Thyroid gland (tissue), 4 donors: ENCODE data around the gene MGP. TPM values are rescaled to one million over a fixed set of nuclear protein-coding genes. Genes with fewer than 3 reads are reported as not detected.

Experiments used
- DNase-seq, 2 donors: peaks; one replicate each; pipeline ENCODE4 v3.0.0-alpha.2; 2019
- H3K27ac ChIP-seq, 3 donors: fragments of 200-600 bp; sonication (generic); 1 replicate in 2 of 3; 2 replicates in 1 of 3; pipeline ENCODE4 v1.5.1; 2016 to 2019; ENCODE audit warnings: mild to moderate bottlenecking in 1 of 3, moderate library complexity in 1 of 3
- H3K27me3 ChIP-seq: fragments of 200-600 bp; sonication (generic); one replicate; pipeline ENCODE4 v1.5.1; 2019
- H3K36me3 ChIP-seq, 2 donors: fragments of 200-600 bp; sonication (generic); one replicate each; pipeline ENCODE4 v1.5.1; 2016 to 2019
- H3K4me1 ChIP-seq, 2 donors: fragments of 200-600 bp; sonication (generic); one replicate each; pipeline ENCODE4 v1.5.1; 2017 to 2019
- H3K4me3 ChIP-seq, 3 donors: fragments of 200-600 bp; sonication (generic); replicated peaks in 1 of 3; 1 replicate in 2 of 3; 2 replicates in 1 of 3; pipeline ENCODE4 v1.5.1; 2016; ENCODE audit warnings: mild to moderate bottlenecking in 1 of 3
- H3K9me3 ChIP-seq: fragments of 200-600 bp; sonication (generic); one replicate; pipeline ENCODE4 v1.5.1; 2017
- CTCF ChIP-seq, 6 experiments: fragments of 200-600 bp in 3 of 6; fragments of 450-650 bp in 3 of 6; sonication (generic) in 3 of 6; IDR thresholded peaks; one replicate each; pipeline ENCODE4 v1.5.1; 2016 to 2019; ENCODE audit warnings: antibody characterized with exemption in 6 of 6, mild to moderate bottlenecking in 2 of 6, inconsistent platforms in 1 of 6, moderate library complexity in 1 of 6
- POLR2A ChIP-seq, 2 donors: fragments of 450-650 bp; IDR thresholded peaks; one replicate each; pipeline ENCODE4 v1.6.1; 2017; ENCODE audit warnings: antibody characterized with exemption in 2 of 2, mild to moderate bottlenecking in 2 of 2, moderate library complexity in 1 of 2
- WGBS, 2 donors: methylation state at CpG; one replicate each; pipeline ENCODE4 v1.1.5; 2017; 5-methylcytosine and 5-hydroxymethylcytosine counted together
- intact Hi-C: fragments of 100-400 bp; cut with DNase I; formaldehyde crosslinking; loops from one replicate; pipeline ENCODE4 v1.15.1; 2023
- total RNA-seq, 4 donors: library from RNA; depleted of rRNA; stranded (reverse); fragments of >200 nt; gene quantifications; one replicate each; pipeline ENCODE4 v1.2.3, GENCODE V29; 2016

MGP gene
- total RNA-seq, 4 donors from 2014 or later = 319 to 1,014 (median 397) TPM

GRCh38 chr12:14853961-14854360 lies 31.7 kb downstream of the MGP start:
- intact Hi-C loops = no loop called here
- no peaks in the 10 kb centered on the region for H3K9me3 ChIP-seq
- 18 to 21% methylated on average over 3 of the region's 3 CpGs for whole genome bisulfite sequencing, 2 donors
- peaks cover 17 to 22% of the 10 kb centered on the region in 2 donors for H3K4me1 ChIP-seq
- no peak overlapping the region for H3K4me3 ChIP-seq
- peak overlapping the region; percentile 34 to 59 (median 58) for H3K27ac ChIP-seq
- no peaks in the 10 kb centered on the region for H3K27me3 ChIP-seq
- H3K36me3 ChIP-seq = no peaks in the 10 kb centered on the region
- TF ChIP-seq POLR2A (IDR thresholded peaks at IDR 0.05) = no peak
- no peak for TF ChIP-seq CTCF (IDR thresholded peaks at IDR 0.05)
- DNase-seq = peak; percentile 29 to 31

GRCh38 chr12:14852880-14853279 lies 32.8 kb downstream of the MGP start:
- Histone ChIP-seq H3K36me3 (no peaks in the 10 kb centered on the region), H3K27me3 (no peaks in the 10 kb centered on the region), H3K4me3 (no peak overlapping the region), H3K4me1 (peaks cover 17 to 22% of the 10 kb centered on the region in 2 donors), H3K9me3 (no peaks in the 10 kb centered on the region), H3K27ac (no peak overlapping the region)
- TF ChIP-seq CTCF (IDR thresholded peaks at IDR 0.05) (no peak), POLR2A (IDR thresholded peaks at IDR 0.05) (no peak)
- no peak for DNase-seq
- intact Hi-C loops = no loop called here

GRCh38 chr12:14850929-14851663 lies 34.6 kb downstream of the MGP start:
- Histone ChIP-seq H3K27ac (no peak overlapping the region), H3K4me1 (peaks cover 30 to 35% of the 10 kb centered on the region in 2 donors), H3K4me3 (no peak overlapping the region), H3K36me3 (no peaks in the 10 kb centered on the region), H3K9me3 (no peaks in the 10 kb centered on the region), H3K27me3 (no peaks in the 10 kb centered on the region)
- intact Hi-C loops = no loop called here
- 0 to 8% methylated on average over 1 of the region's 1 CpG for WGBS, 2 donors
- peak; percentile 50 to 64 for DNase-seq
- TF ChIP-seq CTCF (IDR thresholded peaks at IDR 0.05) (no peak), POLR2A (IDR thresholded peaks at IDR 0.05) (no peak)

GRCh38 chr12:14849661-14850060 lies 36.0 kb downstream of the MGP start:
- intact Hi-C loops = no loop called here
- H3K4me3 ChIP-seq = no peak overlapping the region
- TF ChIP-seq POLR2A (IDR thresholded peaks at IDR 0.05) (no peak), CTCF (IDR thresholded peaks at IDR 0.05) (no peak)
- H3K4me1 ChIP-seq = peaks cover 27 to 37% of the 10 kb centered on the region in 2 donors
- H3K27ac ChIP-seq = no peak overlapping the region
- 70 to 71% methylated on average over 2 of the region's 2 CpGs for WGBS, 2 donors
- no peaks in the 10 kb centered on the region for H3K9me3 ChIP-seq
- no peaks in the 10 kb centered on the region for H3K27me3 ChIP-seq
- H3K36me3 ChIP-seq = no peaks in the 10 kb centered on the region
- DNase-seq = no peak

GRCh38 chr12:14846876-14847580 lies 38.6 kb downstream of the MGP start:
- H3K9me3 ChIP-seq = no peaks in the 10 kb centered on the region
- TF ChIP-seq POLR2A (IDR thresholded peaks at IDR 0.05) (no peak), CTCF (IDR thresholded peaks at IDR 0.05) (no peak)
- WGBS, 2 donors = 39 to 46% methylated on average over 4 of the region's 4 CpGs
- H3K27ac ChIP-seq = peak overlapping the region; percentile 29 to 68 (median 54)
- no peak for DNase-seq
- H3K27me3 ChIP-seq = no peaks in the 10 kb centered on the region
- H3K4me1 ChIP-seq = peaks cover 22 to 35% of the 10 kb centered on the region in 2 donors
- H3K4me3 ChIP-seq = no peak overlapping the region
- H3K36me3 ChIP-seq = no peaks in the 10 kb centered on the region
- intact Hi-C loops = no loop called here
